Adrenal gland (tissue), 5 donors: Measurements from ENCODE around the gene SIGLEC5.

ENCODE experiments used
- POLR2A ChIP-seq, 2 donors: fragments of 450-650 bp; IDR thresholded peaks; one replicate each; pipeline ENCODE4 v1.6.1; 2017; ENCODE audit warnings: antibody characterized with exemption in 2 of 2, mild to moderate bottlenecking in 2 of 2, moderate library complexity in 1 of 2
- TF ChIP-seq, protein P1 (sequence below), 6 experiments: fragments of 450-650 bp in 4 of 6; fragments of 200-600 bp in 2 of 6; sonication (generic) in 1 of 6; IDR thresholded peaks; 1 replicate in 5 of 6; 2 replicates in 1 of 6; pipeline versions ENCODE4 v1.5.1 to v1.8.0; 2016 to 2021; ENCODE audit warnings: antibody characterized with exemption in 6 of 6, mild to moderate bottlenecking in 2 of 6, moderate library complexity in 1 of 6
- donor health status: DM: no; HTN: no; CAD: no.

DNA sequence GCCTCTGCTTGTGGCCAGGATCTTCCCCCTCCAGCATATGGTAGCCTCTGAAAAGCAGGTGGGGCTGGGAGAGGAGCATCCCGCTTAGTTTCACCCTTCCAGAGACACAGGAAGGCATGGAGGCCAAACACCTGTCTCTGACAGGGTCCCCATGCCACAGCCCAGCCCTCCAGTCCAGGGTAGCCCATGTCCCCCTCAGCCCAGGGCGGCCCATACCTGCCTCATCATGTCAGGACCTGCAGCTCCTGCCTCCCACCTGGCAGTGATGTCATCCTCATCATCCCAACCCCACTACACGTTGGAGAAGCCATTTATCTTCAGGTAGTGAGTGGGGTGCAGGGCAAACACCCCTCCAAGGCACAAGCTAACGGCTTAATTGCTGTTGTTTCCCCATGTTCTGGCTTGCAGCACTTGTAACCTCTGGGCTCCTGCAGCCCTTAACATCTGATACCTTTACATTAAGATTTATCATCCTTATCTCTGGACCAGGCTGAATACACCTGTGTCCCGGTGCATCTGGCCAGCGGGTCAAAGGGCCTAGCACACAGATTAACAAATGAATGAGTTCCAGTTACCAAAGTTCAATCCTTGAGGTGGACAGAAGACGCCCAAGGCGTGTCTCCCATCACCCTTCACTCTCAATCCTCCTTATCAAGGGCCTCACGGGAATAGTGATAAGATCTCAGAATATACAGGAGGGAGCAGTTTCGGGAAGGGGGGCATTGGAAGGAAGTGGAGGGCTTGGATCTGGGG, 36.9 kb downstream of the SIGLEC5 start:
- TF ChIP-seq, protein P1, sequence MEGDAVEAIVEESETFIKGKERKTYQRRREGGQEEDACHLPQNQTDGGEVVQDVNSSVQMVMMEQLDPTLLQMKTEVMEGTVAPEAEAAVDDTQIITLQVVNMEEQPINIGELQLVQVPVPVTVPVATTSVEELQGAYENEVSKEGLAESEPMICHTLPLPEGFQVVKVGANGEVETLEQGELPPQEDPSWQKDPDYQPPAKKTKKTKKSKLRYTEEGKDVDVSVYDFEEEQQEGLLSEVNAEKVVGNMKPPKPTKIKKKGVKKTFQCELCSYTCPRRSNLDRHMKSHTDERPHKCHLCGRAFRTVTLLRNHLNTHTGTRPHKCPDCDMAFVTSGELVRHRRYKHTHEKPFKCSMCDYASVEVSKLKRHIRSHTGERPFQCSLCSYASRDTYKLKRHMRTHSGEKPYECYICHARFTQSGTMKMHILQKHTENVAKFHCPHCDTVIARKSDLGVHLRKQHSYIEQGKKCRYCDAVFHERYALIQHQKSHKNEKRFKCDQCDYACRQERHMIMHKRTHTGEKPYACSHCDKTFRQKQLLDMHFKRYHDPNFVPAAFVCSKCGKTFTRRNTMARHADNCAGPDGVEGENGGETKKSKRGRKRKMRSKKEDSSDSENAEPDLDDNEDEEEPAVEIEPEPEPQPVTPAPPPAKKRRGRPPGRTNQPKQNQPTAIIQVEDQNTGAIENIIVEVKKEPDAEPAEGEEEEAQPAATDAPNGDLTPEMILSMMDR (IDR thresholded peaks at IDR 0.05) = no peak
- TF ChIP-seq POLR2A (IDR thresholded peaks at IDR 0.05) = no peak
